Liver (tissue), 3 donors: ENCODE measurements around the gene SNRPF.

Experiments used
- ATF3 ChIP-seq: IDR thresholded peaks from 2 replicates; pipeline ENCODE4 v1.6.1; 2016; ENCODE audit warnings: antibody characterized with exemption
- CTCF ChIP-seq: fragments of 150-350 bp; IDR thresholded peaks from 2 replicates; pipeline ENCODE4 v1.5.1; 2017; ENCODE audit warnings: improper control_type of control experiment, low read depth, low read length; ENCODE audit not compliant: missing input control
- EGR1 ChIP-seq, 2 donors: IDR thresholded peaks; 2 replicates each; pipeline ENCODE4 v1.6.1; 2016 to 2018; ENCODE audit warnings: antibody characterized with exemption in 2 of 2, low read depth in 2 of 2
- GABPA ChIP-seq, 2 donors: IDR thresholded peaks in 1 of 2; conservative IDR thresholded peaks in 1 of 2; 2 replicates each; pipeline ENCODE4 v1.6.1; 2016; ENCODE audit warnings: antibody characterized with exemption in 2 of 2, mild to moderate bottlenecking in 1 of 2, moderate library complexity in 1 of 2
- JUND ChIP-seq, 2 donors: IDR thresholded peaks; 2 replicates each; pipeline ENCODE4 v1.6.1; 2016; ENCODE audit warnings: antibody characterized with exemption in 2 of 2
- MAX ChIP-seq: IDR thresholded peaks from 2 replicates; pipeline ENCODE4 v1.6.1; 2016; ENCODE audit warnings: antibody characterized with exemption
- NR2F2 ChIP-seq: IDR thresholded peaks from 2 replicates; pipeline ENCODE4 v1.6.1; 2016; ENCODE audit warnings: antibody characterized with exemption
- RAD21 ChIP-seq, 2 donors: IDR thresholded peaks; 2 replicates each; pipeline ENCODE4 v1.6.1; 2016; ENCODE audit warnings: antibody characterized with exemption in 2 of 2, mild to moderate bottlenecking in 2 of 2
- REST ChIP-seq: IDR thresholded peaks from 2 replicates; pipeline ENCODE4 v1.6.1; 2016; ENCODE audit warnings: antibody characterized with exemption, mild to moderate bottlenecking
- RXRA ChIP-seq, 2 donors: IDR thresholded peaks; 2 replicates each; pipeline ENCODE4 v1.6.1; 2017 to 2018; ENCODE audit warnings: antibody characterized with exemption in 2 of 2, mild to moderate bottlenecking in 1 of 2
- SP1 ChIP-seq: IDR thresholded peaks from 2 replicates; pipeline ENCODE4 v1.6.1; 2018; ENCODE audit warnings: antibody characterized with exemption, mild to moderate bottlenecking
- TAF1 ChIP-seq: conservative IDR thresholded peaks from 2 replicates; pipeline ENCODE4 v1.6.1; 2016; ENCODE audit warnings: antibody characterized with exemption, mild to moderate bottlenecking
- YY1 ChIP-seq: IDR thresholded peaks from 2 replicates; pipeline ENCODE4 v1.6.1; 2016; ENCODE audit warnings: antibody characterized with exemption, mild to moderate bottlenecking
- donor health status: healthy.
- donor health status: healthy.

- TF ChIP-seq TAF1 (no peak), MAX (no peak), CTCF (no peak), SP1 (no peak), REST (no peak), RAD21 (IDR thresholded peaks at IDR 0.05) (no peak), ATF3 (no peak), EGR1 (IDR thresholded peaks at IDR 0.05; ENCODE audit: low read depth in 2 of 2) (no peak), YY1 (no peak), JUND (IDR thresholded peaks at IDR 0.05) (no peak), RXRA (IDR thresholded peaks at IDR 0.05) (no peak), NR2F2 (no peak), GABPA (IDR thresholded peaks at IDR 0.05 in 1 of 2, conservative IDR thresholded peaks at IDR 0.05 in 1 of 2) (no peak)
These were observed 3.3 kb downstream of the SNRPF start for GRCh38 chr12:95862038-95862437.
